K562 (cell line): ENCODE data around the gene FBXL22. TPM values are rescaled to one million over a fixed set of nuclear protein-coding genes. Genes with fewer than 3 reads are reported as not detected.

Source experiments
- ATAC-seq: fragments of 200-7000 bp; cut with Tn5 transposase; 3 replicates; pipeline ENCODE4 v1.9.1; 2020; ENCODE audit warnings: moderate library complexity
- BruUV-seq: library from RNA; stranded (reverse); fragments of 400-500 nt; replicated peaks from 2 replicates; lab custom pipeline; 2021; lab: Mats Ljungman, UMichigan
- CTCF ChIA-PET: fragments of 300-600 bp; formaldehyde crosslinking; extraction: SDS; loops from one replicate; lab custom pipeline; 2021; ENCODE audit warnings: low intra/inter-chr PET ratio; lab: Yijun Ruan, JAX
- POLR2A ChIA-PET: fragments of 300-600, 350-650 bp; sonication (Branson Sonifier 250); formaldehyde crosslinking; extraction: SDS; loops from one replicate; lab custom pipeline; 2021; ENCODE audit warnings: antibody characterized with exemption, inconsistent platforms; lab: Yijun Ruan, JAX
- DNase-seq, 4 experiments: peaks; one replicate each; pipeline versions ENCODE4 v3.0.0 to v3.0.0-alpha.2; 2011 to 2018; ENCODE audit warnings: low spot score in 3 of 4, mixed read lengths in 3 of 4; ENCODE audit errors: extremely low read depth in 1 of 4
- FAIRE-seq: peaks from 2 replicates; lab custom pipeline; 2011; peaks lifted over from hg19 to GRCh38; lab: Jason Lieb, UNC
- H2AFZ ChIP-seq: 2 replicates; pipeline ENCODE4 v1.6.0; 2011; ENCODE audit warnings: low read depth, low read length, control low read depth, inconsistent platforms
- H3K27ac ChIP-seq: fragments of 200-600 bp; 3 replicates; pipeline ENCODE4 v1.8.0; 2011; ENCODE audit warnings: low read depth, mild to moderate bottlenecking, control low read depth, inconsistent platforms, low read length, moderate library complexity, mixed read lengths; ENCODE audit errors: extremely low read depth
- H3K27me3 ChIP-seq, 2 experiments: fragments of 300-600 bp in 1 of 2; 2 replicates in 1 of 2; 3 replicates in 1 of 2; pipeline versions ENCODE4 v1.6.0 to v1.8.0; 2011; ENCODE audit warnings: inconsistent platforms in 2 of 2, low read length in 2 of 2, mild to moderate bottlenecking in 1 of 2, mixed read lengths in 1 of 2, moderate library complexity in 1 of 2; ENCODE audit not compliant: control insufficient read depth in 2 of 2, insufficient read depth in 2 of 2
- H3K36me3 ChIP-seq: fragments of 300-600 bp; 3 replicates; pipeline ENCODE4 v1.8.0; 2011; ENCODE audit warnings: mild to moderate bottlenecking, low read length, inconsistent platforms; ENCODE audit not compliant: control insufficient read depth, insufficient read depth
- H3K4me1 ChIP-seq, 2 experiments: fragments of 200-600 bp in 1 of 2; replicated peaks in 1 of 2; 2 replicates in 1 of 2; 3 replicates in 1 of 2; pipeline versions ENCODE4 v1.5.1 to v1.8.0; 2011; ENCODE audit warnings: inconsistent platforms in 2 of 2, low read length in 2 of 2, mild to moderate bottlenecking in 1 of 2, mixed read lengths in 1 of 2, moderate library complexity in 1 of 2; ENCODE audit not compliant: control insufficient read depth in 2 of 2, insufficient read depth in 2 of 2
- H3K4me2 ChIP-seq: 2 replicates; pipeline ENCODE4 v1.6.1; 2011; ENCODE audit warnings: low read length, control low read depth, inconsistent platforms, mixed read lengths; ENCODE audit not compliant: insufficient read depth
- H3K4me3 ChIP-seq: fragments of 200-600 bp; sonication (generic), shearing (Covaris generic); 2 replicates; pipeline ENCODE4 v1.5.1; 2016; ENCODE audit warnings: control low read depth, inconsistent platforms
- H3K79me2 ChIP-seq: fragments of 200-600 bp; 3 replicates; pipeline ENCODE4 v1.8.0; 2011; ENCODE audit warnings: low read length, inconsistent platforms; ENCODE audit not compliant: control insufficient read depth, insufficient read depth
- H3K9ac ChIP-seq, 2 experiments: 2 replicates each; pipeline versions ENCODE4 v1.6.0 to v1.6.1; 2011; ENCODE audit warnings: low read depth in 2 of 2, low read length in 2 of 2, control low read depth in 1 of 2, inconsistent platforms in 1 of 2, mild to moderate bottlenecking in 1 of 2, mixed read lengths in 1 of 2; ENCODE audit not compliant: insufficient read depth in 1 of 2
- H3K9me1 ChIP-seq: one replicate; pipeline ENCODE4 v1.6.0; 2011; ENCODE audit warnings: inconsistent platforms, mild to moderate bottlenecking, low read length, moderate library complexity; ENCODE audit not compliant: control insufficient read depth, insufficient read depth
- H3K9me3 ChIP-seq: replicated peaks from 2 replicates; pipeline ENCODE4 v1.5.1; 2011; ENCODE audit warnings: low read depth, low read length, inconsistent platforms; ENCODE audit not compliant: control insufficient read depth, insufficient read depth
- H4K20me1 ChIP-seq: replicated peaks from 2 replicates; pipeline ENCODE4 v1.6.1; 2011; ENCODE audit warnings: low read length, inconsistent platforms, mixed read lengths; ENCODE audit not compliant: control insufficient read depth, insufficient read depth
- C11orf30 ChIP-seq: fragments of 450-650 bp; IDR thresholded peaks from 2 replicates; pipeline ENCODE4 v1.6.1; 2016; ENCODE audit warnings: low read depth, mild to moderate bottlenecking
- OTX1 ChIP-seq: fragments of 450-650 bp; formaldehyde crosslinking; IDR thresholded peaks from 2 replicates; pipeline ENCODE4 v1.4.0; 2022; ENCODE audit warnings: mild to moderate bottlenecking
- POLR3A ChIP-seq: IDR thresholded peaks from 2 replicates; pipeline ENCODE4 v1.6.1; 2011; ENCODE audit warnings: borderline replicate concordance, mild to moderate bottlenecking, moderate library complexity; ENCODE audit not compliant: insufficient read length, insufficient read depth; ENCODE audit errors: extremely low read depth
- RCOR1 ChIP-seq, 2 experiments: IDR thresholded peaks; 2 replicates each; pipeline ENCODE4 v1.6.1; 2012; ENCODE audit warnings: low read depth in 2 of 2, low read length in 2 of 2, borderline replicate concordance in 1 of 2, improper control_type of control experiment in 1 of 2
- ZNF12 ChIP-seq: sonication (generic); formaldehyde crosslinking; IDR thresholded peaks from 2 replicates; pipeline ENCODE4 v1.4.0; 2020; ENCODE audit warnings: mild to moderate bottlenecking, missing genetic modification reagents
- ZNF586 ChIP-seq: fragments of 450-650 bp; formaldehyde crosslinking; conservative IDR thresholded peaks from 2 replicates; pipeline ENCODE4 v1.4.0; 2020; ENCODE audit warnings: mild to moderate bottlenecking, moderate library complexity
- ZNF76 ChIP-seq: fragments of 250-450 bp; sonication (Bioruptor Pico); IDR thresholded peaks from 2 replicates; pipeline ENCODE4 v1.4.0; 2020; ENCODE audit warnings: mild to moderate bottlenecking, moderate library complexity, borderline replicate concordance
- WGBS: fragments of 100-300 bp; shearing (Covaris generic); methylation state at CpG from one replicate; pipeline ENCODE4 v1.1.6; 2016; ENCODE audit warnings: low coverage, mixed read lengths; ENCODE audit not compliant: insufficient coverage; ENCODE audit errors: missing lambda C conversion rate; 5-methylcytosine and 5-hydroxymethylcytosine counted together
- in situ Hi-C: fragments of 300-500 bp; cut with MboI; formaldehyde crosslinking; loops from 4 replicates; pipeline ENCODE4 v1.15.0; 2018; ENCODE audit warnings: inconsistent platforms, mixed read lengths
- intact Hi-C: fragments of 100-400 bp; cut with micrococcal nuclease; formaldehyde crosslinking; loops from 2 replicates; pipeline ENCODE4 v1.14.2; 2022
- polyA plus RNA-seq, 8 experiments: library from polyadenylated mRNA; depleted of rRNA in 4 of 8; stranded (reverse) in 5 of 8; unstranded in 3 of 8; fragments of >200 nt; fragmentation: Nextera tagmentation in 2 of 8; fragmentation: Illumina TruSeq in 1 of 8; extraction: Ambion mirVana in 2 of 8; extraction: Trizol in 1 of 8; gene quantifications; 2 replicates each; pipeline versions ENCODE4 v1.2.1 to v1.2.3, GENCODE V29; 2011 to 2014; ENCODE audit warnings: inconsistent platforms in 1 of 8, missing spikeins in 1 of 8
- total RNA-seq, 7 experiments: library from RNA; depleted of rRNA in 6 of 7; stranded (reverse); fragments of >200 nt in 6 of 7; fragmentation: Illumina TruSeq in 2 of 7; extraction: Trizol in 2 of 7; gene quantifications; 2 replicates each; pipeline versions ENCODE4 v1.2.1 to v1.2.3, GENCODE V29; 2011 to 2021; ENCODE audit warnings: low replicate concordance in 1 of 7
- TF ChIP-seq, protein P1 (sequence below), 2 experiments: fragments of 450-650 bp; IDR thresholded peaks; 2 replicates each; pipeline ENCODE4 v1.6.1; 2016
- TF ChIP-seq, protein P2 (sequence below), 2 experiments: fragments of 150-350 bp in 1 of 2; IDR thresholded peaks; 2 replicates each; pipeline ENCODE4 v1.6.1; 2012 to 2016; ENCODE audit warnings: low read depth in 2 of 2, low read length in 2 of 2, mild to moderate bottlenecking in 1 of 2, moderate library complexity in 1 of 2
- TF ChIP-seq, protein P3 (sequence below): fragments of 450-650 bp; IDR thresholded peaks from one replicate; pipeline ENCODE4 v1.6.1; 2018; ENCODE audit warnings: mild to moderate bottlenecking, moderate library complexity; ENCODE audit not compliant: partially characterized antibody
- TF ChIP-seq, protein P4 (sequence below): fragments of 200-400 bp; formaldehyde crosslinking; IDR thresholded peaks from 2 replicates; pipeline ENCODE4 v1.6.1; 2017; ENCODE audit warnings: mild to moderate bottlenecking, low read depth, low read length, moderate library complexity

The FBXL22 gene
- total and polyA plus RNA-seq, 9 of the 15 experiments (the other 6 are each of a cell fraction or from before 2014, with no cell fraction given), result not detected

DNA sequence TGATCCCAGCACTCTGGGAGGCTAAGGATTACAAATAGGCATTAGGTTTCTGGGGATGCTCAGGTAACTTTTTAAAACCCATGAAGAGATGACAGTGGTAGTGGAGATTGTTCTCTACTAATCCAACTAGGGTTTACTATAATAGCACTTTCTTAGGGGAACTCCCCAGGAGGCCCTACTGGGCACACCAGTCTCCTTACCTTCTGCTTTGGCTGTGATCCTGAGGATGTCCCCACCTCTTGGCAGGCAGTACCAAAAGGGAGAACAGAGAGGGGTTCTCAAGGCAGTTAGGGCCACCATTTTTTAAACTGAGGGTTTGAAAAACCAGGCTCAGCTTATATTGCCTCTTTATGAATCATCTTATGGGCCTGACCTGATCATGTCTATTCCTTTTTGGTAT lies 15.0 kb upstream of the FBXL22 start (continued):
- TF ChIP-seq, protein P1, sequence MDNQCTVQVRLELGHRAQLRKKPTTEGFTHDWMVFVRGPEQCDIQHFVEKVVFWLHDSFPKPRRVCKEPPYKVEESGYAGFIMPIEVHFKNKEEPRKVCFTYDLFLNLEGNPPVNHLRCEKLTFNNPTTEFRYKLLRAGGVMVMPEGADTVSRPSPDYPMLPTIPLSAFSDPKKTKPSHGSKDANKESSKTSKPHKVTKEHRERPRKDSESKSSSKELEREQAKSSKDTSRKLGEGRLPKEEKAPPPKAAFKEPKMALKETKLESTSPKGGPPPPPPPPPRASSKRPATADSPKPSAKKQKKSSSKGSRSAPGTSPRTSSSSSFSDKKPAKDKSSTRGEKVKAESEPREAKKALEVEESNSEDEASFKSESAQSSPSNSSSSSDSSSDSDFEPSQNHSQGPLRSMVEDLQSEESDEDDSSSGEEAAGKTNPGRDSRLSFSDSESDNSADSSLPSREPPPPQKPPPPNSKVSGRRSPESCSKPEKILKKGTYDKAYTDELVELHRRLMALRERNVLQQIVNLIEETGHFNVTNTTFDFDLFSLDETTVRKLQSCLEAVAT (IDR thresholded peaks at IDR 0.05), result no peak
- TF ChIP-seq POLR3A, result no peak
- TF ChIP-seq ZNF12 (CRISPR knock-in tag), result no peak
- TF ChIP-seq ZNF586 (CRISPR knock-in tag), result no peak
- TF ChIP-seq C11orf30, result no peak

DNA sequence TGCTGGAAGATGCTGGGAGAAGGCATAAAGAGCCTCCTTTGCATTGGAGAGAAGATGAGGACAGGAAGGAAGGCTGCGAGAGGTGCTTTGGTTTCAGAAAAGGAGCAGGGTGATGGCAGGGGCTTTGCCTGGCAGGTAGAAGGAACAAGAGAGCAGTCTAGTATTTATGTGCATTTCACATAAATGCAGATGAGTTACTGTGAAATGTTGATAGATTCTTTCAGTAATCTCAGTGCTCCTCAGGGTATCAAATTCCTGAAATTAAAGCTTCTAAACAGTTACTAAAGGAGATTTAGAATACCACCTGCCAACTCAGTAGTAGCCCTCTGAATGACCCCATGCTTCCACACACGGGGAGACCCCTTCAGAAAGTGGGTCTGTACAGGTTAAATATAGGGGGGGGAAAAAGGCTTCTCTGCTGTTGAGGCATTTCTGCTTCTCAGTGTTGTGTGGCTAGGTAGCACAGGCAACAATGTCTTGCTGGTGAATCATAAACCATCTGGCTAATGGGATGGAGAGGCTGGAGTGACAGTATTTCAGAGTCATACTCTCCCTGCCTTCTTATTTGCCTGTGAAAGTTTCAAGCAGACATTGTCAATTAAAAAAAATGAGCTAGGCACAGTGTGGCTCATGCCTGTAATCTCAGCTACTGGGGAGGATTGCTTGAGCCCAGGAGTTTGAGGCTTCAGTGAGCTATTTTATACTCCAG lies 14.3 kb upstream of the FBXL22 start:
- ATAC-seq (no peak), DNase-seq (no peak), FAIRE-seq (no peak)
- no peaks in the 10 kb centered on the region for H3K27me3 ChIP-seq
- ChIA-PET CTCF (no interaction called here), POLR2A (interaction anchor here (1.1 kb wide), 1 partner anchor 16 kb away, joined by 3 read pairs; no protein-coding TSS in a partner anchor)
- no peak overlapping the region for H3K4me2 ChIP-seq
- H4K20me1 ChIP-seq, result no peaks in the 10 kb centered on the region
- in situ Hi-C loops (no loop called here), intact Hi-C loops (no loop called here)
- WGBS, result 78% methylated on average over 2 of the region's 2 CpGs
- H3K9me1 ChIP-seq, result no peaks in the 10 kb centered on the region
- H3K4me1 ChIP-seq, result no peaks in the 10 kb centered on the region
- no peaks in the 10 kb centered on the region for H3K79me2 ChIP-seq
- no peak overlapping the region for H3K9ac ChIP-seq
- H3K4me3 ChIP-seq, result no peak overlapping the region
- peaks cover 53% of the 10 kb centered on the region for H3K36me3 ChIP-seq
- BruUV-seq, result no TSS peak
- no peaks in the 10 kb centered on the region for H3K9me3 ChIP-seq
- no peak overlapping the region for H2AFZ ChIP-seq
- H3K27ac ChIP-seq, result no peak overlapping the region
- TF ChIP-seq ZNF76, result no peak
- TF ChIP-seq, protein P2, sequence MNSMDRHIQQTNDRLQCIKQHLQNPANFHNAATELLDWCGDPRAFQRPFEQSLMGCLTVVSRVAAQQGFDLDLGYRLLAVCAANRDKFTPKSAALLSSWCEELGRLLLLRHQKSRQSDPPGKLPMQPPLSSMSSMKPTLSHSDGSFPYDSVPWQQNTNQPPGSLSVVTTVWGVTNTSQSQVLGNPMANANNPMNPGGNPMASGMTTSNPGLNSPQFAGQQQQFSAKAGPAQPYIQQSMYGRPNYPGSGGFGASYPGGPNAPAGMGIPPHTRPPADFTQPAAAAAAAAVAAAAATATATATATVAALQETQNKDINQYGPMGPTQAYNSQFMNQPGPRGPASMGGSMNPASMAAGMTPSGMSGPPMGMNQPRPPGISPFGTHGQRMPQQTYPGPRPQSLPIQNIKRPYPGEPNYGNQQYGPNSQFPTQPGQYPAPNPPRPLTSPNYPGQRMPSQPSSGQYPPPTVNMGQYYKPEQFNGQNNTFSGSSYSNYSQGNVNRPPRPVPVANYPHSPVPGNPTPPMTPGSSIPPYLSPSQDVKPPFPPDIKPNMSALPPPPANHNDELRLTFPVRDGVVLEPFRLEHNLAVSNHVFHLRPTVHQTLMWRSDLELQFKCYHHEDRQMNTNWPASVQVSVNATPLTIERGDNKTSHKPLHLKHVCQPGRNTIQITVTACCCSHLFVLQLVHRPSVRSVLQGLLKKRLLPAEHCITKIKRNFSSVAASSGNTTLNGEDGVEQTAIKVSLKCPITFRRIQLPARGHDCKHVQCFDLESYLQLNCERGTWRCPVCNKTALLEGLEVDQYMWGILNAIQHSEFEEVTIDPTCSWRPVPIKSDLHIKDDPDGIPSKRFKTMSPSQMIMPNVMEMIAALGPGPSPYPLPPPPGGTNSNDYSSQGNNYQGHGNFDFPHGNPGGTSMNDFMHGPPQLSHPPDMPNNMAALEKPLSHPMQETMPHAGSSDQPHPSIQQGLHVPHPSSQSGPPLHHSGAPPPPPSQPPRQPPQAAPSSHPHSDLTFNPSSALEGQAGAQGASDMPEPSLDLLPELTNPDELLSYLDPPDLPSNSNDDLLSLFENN (IDR thresholded peaks at IDR 0.05; ENCODE audit: low read depth in 2 of 2, low read length in 2 of 2), result no peak
- TF ChIP-seq RCOR1 (IDR thresholded peaks at IDR 0.05; ENCODE audit: borderline replicate concordance in 1 of 2, low read depth in 2 of 2, low read length in 2 of 2), result no peak
- no peak for TF ChIP-seq OTX1
- TF ChIP-seq, protein P3, sequence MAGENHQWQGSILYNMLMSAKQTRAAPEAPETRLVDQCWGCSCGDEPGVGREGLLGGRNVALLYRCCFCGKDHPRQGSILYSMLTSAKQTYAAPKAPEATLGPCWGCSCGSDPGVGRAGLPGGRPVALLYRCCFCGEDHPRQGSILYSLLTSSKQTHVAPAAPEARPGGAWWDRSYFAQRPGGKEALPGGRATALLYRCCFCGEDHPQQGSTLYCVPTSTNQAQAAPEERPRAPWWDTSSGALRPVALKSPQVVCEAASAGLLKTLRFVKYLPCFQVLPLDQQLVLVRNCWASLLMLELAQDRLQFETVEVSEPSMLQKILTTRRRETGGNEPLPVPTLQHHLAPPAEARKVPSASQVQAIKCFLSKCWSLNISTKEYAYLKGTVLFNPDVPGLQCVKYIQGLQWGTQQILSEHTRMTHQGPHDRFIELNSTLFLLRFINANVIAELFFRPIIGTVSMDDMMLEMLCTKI, result no peak
- TF ChIP-seq, protein P4, sequence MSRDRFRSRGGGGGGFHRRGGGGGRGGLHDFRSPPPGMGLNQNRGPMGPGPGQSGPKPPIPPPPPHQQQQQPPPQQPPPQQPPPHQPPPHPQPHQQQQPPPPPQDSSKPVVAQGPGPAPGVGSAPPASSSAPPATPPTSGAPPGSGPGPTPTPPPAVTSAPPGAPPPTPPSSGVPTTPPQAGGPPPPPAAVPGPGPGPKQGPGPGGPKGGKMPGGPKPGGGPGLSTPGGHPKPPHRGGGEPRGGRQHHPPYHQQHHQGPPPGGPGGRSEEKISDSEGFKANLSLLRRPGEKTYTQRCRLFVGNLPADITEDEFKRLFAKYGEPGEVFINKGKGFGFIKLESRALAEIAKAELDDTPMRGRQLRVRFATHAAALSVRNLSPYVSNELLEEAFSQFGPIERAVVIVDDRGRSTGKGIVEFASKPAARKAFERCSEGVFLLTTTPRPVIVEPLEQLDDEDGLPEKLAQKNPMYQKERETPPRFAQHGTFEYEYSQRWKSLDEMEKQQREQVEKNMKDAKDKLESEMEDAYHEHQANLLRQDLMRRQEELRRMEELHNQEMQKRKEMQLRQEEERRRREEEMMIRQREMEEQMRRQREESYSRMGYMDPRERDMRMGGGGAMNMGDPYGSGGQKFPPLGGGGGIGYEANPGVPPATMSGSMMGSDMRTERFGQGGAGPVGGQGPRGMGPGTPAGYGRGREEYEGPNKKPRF, result no peak
